Astrocyte of the cerebellum (primary cell): ENCODE measurements around the gene UBE2L3.
"Not testable (repeated sequence)": the region's sequence is repeated elsewhere in the genome, so short reads cannot be mapped to it uniquely, and the experiment has no call there.

Experiments
- DNase-seq: peaks from one replicate; pipeline ENCODE4 v3.0.0-alpha.2; 2011; ENCODE audit warnings: low read depth
- H3K4me3 ChIP-seq: 2 replicates; pipeline ENCODE4 v1.5.1; 2011; ENCODE audit warnings: mild to moderate bottlenecking, low read depth, low read length, moderate library complexity
- in situ Hi-C: cut with HindIII; loops from 2 replicates; pipeline ENCODE4 v1.10.0; 2017; ENCODE audit warnings: low sequenced_read_pairs
- TF ChIP-seq, protein P1 (sequence below): IDR thresholded peaks from 2 replicates; pipeline ENCODE4 v1.5.1; 2012; ENCODE audit warnings: low read length, low read depth, moderate library complexity, mild to moderate bottlenecking; ENCODE audit errors: missing control alignments

UBE2L3 gene

DNA sequence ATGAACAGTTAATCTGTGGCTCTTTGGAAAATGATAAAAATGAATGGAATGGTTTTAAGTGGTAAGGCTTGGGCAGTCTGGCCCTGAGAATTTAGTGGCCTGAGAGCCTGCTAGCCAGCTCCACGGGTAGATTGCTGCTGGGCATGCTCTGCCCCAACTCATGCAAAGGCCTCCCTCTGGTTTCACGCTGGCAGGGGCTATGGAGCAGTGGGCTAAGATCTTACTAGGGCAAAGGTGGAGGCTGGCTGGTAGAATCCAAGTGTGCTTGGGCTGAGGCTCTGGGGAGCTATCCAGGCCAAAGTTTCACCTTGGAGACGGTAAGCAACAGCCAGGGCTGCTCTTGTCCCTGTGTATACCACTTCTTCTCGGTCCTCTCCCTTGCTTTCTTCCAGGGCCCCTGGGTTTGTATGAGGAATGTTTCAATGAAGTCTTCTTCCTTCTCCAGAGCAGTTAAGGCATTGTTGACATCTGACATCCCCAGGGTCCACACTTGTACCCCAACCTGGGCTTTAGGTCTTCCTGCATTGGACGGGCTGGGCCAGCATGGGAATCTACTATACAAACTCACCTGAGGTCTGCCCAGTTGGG is 27.4 kb downstream of the UBE2L3 start:
- TF ChIP-seq, protein P1, sequence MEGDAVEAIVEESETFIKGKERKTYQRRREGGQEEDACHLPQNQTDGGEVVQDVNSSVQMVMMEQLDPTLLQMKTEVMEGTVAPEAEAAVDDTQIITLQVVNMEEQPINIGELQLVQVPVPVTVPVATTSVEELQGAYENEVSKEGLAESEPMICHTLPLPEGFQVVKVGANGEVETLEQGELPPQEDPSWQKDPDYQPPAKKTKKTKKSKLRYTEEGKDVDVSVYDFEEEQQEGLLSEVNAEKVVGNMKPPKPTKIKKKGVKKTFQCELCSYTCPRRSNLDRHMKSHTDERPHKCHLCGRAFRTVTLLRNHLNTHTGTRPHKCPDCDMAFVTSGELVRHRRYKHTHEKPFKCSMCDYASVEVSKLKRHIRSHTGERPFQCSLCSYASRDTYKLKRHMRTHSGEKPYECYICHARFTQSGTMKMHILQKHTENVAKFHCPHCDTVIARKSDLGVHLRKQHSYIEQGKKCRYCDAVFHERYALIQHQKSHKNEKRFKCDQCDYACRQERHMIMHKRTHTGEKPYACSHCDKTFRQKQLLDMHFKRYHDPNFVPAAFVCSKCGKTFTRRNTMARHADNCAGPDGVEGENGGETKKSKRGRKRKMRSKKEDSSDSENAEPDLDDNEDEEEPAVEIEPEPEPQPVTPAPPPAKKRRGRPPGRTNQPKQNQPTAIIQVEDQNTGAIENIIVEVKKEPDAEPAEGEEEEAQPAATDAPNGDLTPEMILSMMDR = no peak
- DNase-seq = no peak
- in situ Hi-C loops = no loop called here
- H3K4me3 ChIP-seq = no peak overlapping the region

DNA sequence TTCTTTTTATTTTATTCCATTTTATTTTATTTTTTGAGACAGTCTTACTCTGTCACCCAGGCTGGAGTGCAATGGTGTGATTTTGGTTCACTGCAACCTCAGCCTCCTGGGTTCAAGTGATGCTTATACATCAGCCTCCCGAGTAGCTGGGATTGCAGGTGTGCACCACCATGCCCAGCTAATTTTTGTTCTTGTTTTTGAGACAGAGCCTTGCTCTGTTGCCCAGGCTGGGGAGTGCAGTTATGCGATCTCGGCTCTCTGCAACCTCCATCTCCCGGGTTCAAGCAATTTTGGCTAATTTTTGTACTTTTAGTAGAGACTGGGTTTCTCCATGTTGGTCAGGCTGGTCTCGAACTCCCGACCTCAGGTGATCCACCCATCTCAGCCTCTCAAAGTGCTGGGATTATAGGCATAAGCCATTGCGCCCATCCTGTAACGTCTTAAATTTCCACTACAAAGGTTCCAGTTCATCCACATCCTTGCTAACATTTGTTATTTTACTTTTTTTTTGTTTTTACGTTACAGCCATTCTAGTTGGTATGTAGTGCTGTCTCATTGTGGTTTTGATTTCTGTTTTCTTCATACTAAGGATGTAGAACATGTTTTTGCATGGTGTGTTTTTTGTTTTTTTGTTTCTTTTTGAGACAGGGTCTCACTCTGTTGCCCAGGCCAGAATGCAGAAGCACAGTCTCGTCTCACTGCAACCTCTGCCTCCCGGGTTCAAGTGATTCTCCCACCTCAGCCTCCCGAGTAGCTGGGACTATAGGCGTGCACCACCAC is 29.0 kb downstream of the UBE2L3 start:
- in situ Hi-C loops, DNase-seq: not testable (repeated sequence)

GRCh38 chr22:21598302-21598701 is 30.8 kb downstream of the UBE2L3 start:
- TF ChIP-seq, protein P1 = no peak
- in situ Hi-C loops = no loop called here
- no peak overlapping the region for H3K4me3 ChIP-seq
- no peak for DNase-seq

More for the DNA sequence above, 29.0 kb downstream of the UBE2L3 start:
- H3K4me3 ChIP-seq = not testable (repeated sequence)

DNA sequence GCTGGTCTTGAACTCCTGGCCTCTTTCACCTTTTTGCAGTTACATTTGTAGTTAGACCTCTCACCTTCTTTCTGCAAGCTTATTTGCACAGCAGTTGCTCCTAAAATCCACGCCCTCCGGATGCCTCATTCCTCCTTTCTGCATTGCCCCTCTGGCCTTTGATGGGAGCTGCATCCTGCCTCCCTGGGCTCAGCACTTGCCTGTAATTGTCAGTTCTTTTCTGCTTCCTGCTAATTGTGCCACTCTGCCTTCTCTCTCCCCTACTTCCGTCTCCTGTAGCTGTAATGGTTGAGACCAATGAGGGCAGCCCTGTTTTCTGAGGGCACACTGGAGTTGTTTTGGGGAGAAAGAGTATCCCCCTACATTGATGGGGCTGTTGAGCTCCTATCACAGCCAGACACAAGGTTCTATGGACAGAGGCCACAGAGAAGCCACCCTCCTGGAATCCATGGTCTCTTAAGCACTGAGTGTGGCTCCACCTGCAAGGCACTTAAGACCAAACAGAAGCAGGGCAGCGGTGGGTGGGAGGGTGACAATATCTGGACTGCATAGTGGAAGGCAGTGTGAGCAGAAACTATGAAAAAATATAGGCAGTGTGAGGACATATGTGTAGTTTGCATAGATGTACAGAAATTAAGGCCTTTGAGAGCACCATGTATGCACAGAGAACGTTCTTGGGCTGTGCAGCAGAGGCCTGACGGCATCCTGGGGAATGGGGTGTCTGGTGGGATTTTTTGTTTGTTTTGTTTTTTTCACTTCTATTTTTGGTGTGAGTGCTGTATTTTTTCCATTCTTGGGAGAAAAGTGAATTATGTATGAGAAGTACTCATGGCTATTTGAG is 31.8 kb downstream of the UBE2L3 start:
- no peak for DNase-seq
- TF ChIP-seq, protein P1 = no peak
- in situ Hi-C loops = no loop called here
- no peak overlapping the region for H3K4me3 ChIP-seq

DNA sequence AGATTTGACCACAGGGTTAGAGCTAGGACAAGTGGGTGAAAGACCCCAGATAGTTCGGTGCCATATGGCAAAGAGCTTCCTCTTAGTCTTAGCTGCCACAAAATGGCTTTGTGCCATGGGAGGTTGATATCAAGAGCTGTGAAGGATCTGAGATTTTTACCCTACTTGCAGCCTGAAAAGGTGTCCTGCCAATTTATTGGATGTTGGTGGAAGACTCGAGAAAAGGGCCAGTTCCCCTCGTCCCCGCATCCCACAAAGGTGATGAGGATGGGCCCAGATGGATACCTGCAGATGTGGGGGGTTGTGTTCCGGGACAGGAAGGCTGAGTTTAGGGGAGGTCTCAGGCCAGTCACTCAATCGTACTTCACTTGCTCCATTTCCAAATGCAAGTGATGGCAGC is 35.1 kb downstream of the UBE2L3 start:
- in situ Hi-C loops = no loop called here
- TF ChIP-seq, protein P1 = no peak

DNA sequence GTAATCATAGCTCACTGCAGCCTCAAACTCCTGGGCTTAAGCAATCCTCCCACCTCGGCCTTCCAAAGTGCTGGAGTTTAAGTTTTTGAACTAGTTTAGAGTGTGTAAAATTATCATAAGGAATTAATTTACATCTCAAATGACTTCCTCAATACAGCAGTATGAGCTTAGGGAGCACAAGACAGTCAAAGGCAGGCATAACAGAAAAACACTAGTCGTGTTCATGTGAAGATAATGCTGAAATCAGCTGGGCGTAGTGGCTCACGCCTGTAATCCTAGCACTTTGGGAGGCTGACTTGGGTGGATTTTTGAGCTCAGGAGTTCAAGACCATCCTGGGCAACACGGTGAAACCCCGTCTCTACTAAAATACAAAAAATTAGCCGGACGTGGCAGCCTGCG is 36.5 kb downstream of the UBE2L3 start:
- in situ Hi-C loops = no loop called here
- DNase-seq = no peak
- TF ChIP-seq, protein P1 = no peak

More for the DNA sequence above, 35.1 kb downstream of the UBE2L3 start:
- no peak for DNase-seq
- no peak overlapping the region for H3K4me3 ChIP-seq

More for the DNA sequence above, 36.5 kb downstream of the UBE2L3 start:
- H3K4me3 ChIP-seq = no peak overlapping the region
